ENCODE measurements around the gene TYMP. TPM values are rescaled to one million over a fixed set of nuclear protein-coding genes. Genes with fewer than 3 reads are reported as not detected.
A peak's percentile ranks its signal among the peaks of the same experiment; 100 is the strongest.

The TYMP gene
- polyA plus RNA-seq, 1 donor (not counting 4 experiments of a cell fraction or from before 2014, with no cell fraction given) = 25.5 TPM

- no peak within 1 kb of the TSS for H2AFZ ChIP-seq (ENCODE audit: control insufficient read depth, low read length)
- no peaks in the 10 kb centered on the region for H3K9me1 ChIP-seq (ENCODE audit: control insufficient read depth, extremely low read depth, insufficient read depth, low read length)
- peaks cover 13% of the 10 kb centered on the region for H3K27me3 ChIP-seq (ENCODE audit: control insufficient read depth, extremely low read depth, insufficient read depth, low read length)
- H3K27ac ChIP-seq (ENCODE audit: control insufficient read depth, insufficient read depth, low read length) = peak within 1 kb of the TSS; percentile 42
- peak within 1 kb of the TSS; percentile 65 for H3K9ac ChIP-seq (ENCODE audit: control insufficient read depth, extremely low read depth, insufficient read depth, low read length)
- FAIRE-seq = no peak
- no peaks in the 10 kb centered on the region for H3K79me2 ChIP-seq (ENCODE audit: control insufficient read depth, insufficient read depth, low read length)
- dilution Hi-C loops (cut with MboI; ENCODE audit: extremely low pct_ligation_motif_present, low sequenced_read_pairs) = no loop called here
- no peak for DNase-seq (ENCODE audit: low read depth, low spot score)
- H4K20me1 ChIP-seq (ENCODE audit: control insufficient read depth, extremely low read depth, insufficient read depth, low read length) = no peaks in the 10 kb centered on the region
- H3K9me3 ChIP-seq (ENCODE audit: control insufficient read depth, low read depth, low read length) = no peaks in the 10 kb centered on the region
- H3K4me1 ChIP-seq (ENCODE audit: control insufficient read depth, extremely low read depth, insufficient read depth, low read length) = peaks cover 33% of the 10 kb centered on the region
- H3K4me2 ChIP-seq (ENCODE audit: control insufficient read depth, extremely low read depth, insufficient read depth, low read depth, low read length) = peak within 1 kb of the TSS; percentile 68
- no peak within 1 kb of the TSS for H3K4me3 ChIP-seq (ENCODE audit: control insufficient read depth in 2 of 3, extremely low read depth in 1 of 3, insufficient read depth in 2 of 3, low read depth in 1 of 3, low read length in 3 of 3)
- TF ChIP-seq CTCF (optimal IDR thresholded peaks at IDR 0.05 in 1 of 3, IDR thresholded peaks at IDR 0.05 in 1 of 3, conservative IDR thresholded peaks at IDR 0.05 in 1 of 3; ENCODE audit: extremely low read depth in 1 of 3, insufficient read depth in 2 of 3, low read length in 3 of 3) = peak in 1 of 3 experiments; percentile 16
- TF ChIP-seq EZH2 (IDR thresholded peaks at IDR 0.05; ENCODE audit: low read length) = no peak
- H3K36me3 ChIP-seq (ENCODE audit: control insufficient read depth in 2 of 2, extremely low read depth in 1 of 2, insufficient read depth in 2 of 2, low read length in 2 of 2) = no peaks in the 10 kb centered on the region
These were observed 15.9 kb upstream of the TYMP start, which contains the start of gene KLHDC7B for GRCh38 chr22:50545522-50546325. Gene KLHDC7B (plus strand): TSS chr22:50545899. CDS start chr22:50546244, 345 bp downstream.

GRCh38 chr22:50544746-50545253 lies 15.0 kb upstream of the TYMP start:
- DNase-seq (ENCODE audit: low read depth, low spot score) (no peak), FAIRE-seq (peak; percentile 44)
- peak overlapping the region; percentile 68 for H3K4me2 ChIP-seq (ENCODE audit: control insufficient read depth, extremely low read depth, insufficient read depth, low read depth, low read length)
- no peak for TF ChIP-seq EZH2 (IDR thresholded peaks at IDR 0.05; ENCODE audit: low read length)
- no peak for TF ChIP-seq CTCF (optimal IDR thresholded peaks at IDR 0.05 in 1 of 3, IDR thresholded peaks at IDR 0.05 in 1 of 3, conservative IDR thresholded peaks at IDR 0.05 in 1 of 3; ENCODE audit: extremely low read depth in 1 of 3, insufficient read depth in 2 of 3, low read length in 3 of 3)
- peaks cover 13% of the 10 kb centered on the region for H3K27me3 ChIP-seq (ENCODE audit: control insufficient read depth, extremely low read depth, insufficient read depth, low read length)
- no peaks in the 10 kb centered on the region for H3K79me2 ChIP-seq (ENCODE audit: control insufficient read depth, insufficient read depth, low read length)
- H3K9ac ChIP-seq (ENCODE audit: control insufficient read depth, extremely low read depth, insufficient read depth, low read length) = peak overlapping the region; percentile 65
- no peaks in the 10 kb centered on the region for H3K9me1 ChIP-seq (ENCODE audit: control insufficient read depth, extremely low read depth, insufficient read depth, low read length)
- dilution Hi-C loops (cut with MboI; ENCODE audit: extremely low pct_ligation_motif_present, low sequenced_read_pairs) = no loop called here
- H3K4me1 ChIP-seq (ENCODE audit: control insufficient read depth, extremely low read depth, insufficient read depth, low read length) = peaks cover 41% of the 10 kb centered on the region
- no peaks in the 10 kb centered on the region for H3K9me3 ChIP-seq (ENCODE audit: control insufficient read depth, low read depth, low read length)
- H3K27ac ChIP-seq (ENCODE audit: control insufficient read depth, insufficient read depth, low read length) = peak overlapping the region; percentile 42
- no peaks in the 10 kb centered on the region for H4K20me1 ChIP-seq (ENCODE audit: control insufficient read depth, extremely low read depth, insufficient read depth, low read length)
- no peak overlapping the region for H3K4me3 ChIP-seq (ENCODE audit: control insufficient read depth in 2 of 3, extremely low read depth in 1 of 3, insufficient read depth in 2 of 3, low read depth in 1 of 3, low read length in 3 of 3)
- no peaks in the 10 kb centered on the region for H3K36me3 ChIP-seq (ENCODE audit: control insufficient read depth in 2 of 2, extremely low read depth in 1 of 2, insufficient read depth in 2 of 2, low read length in 2 of 2)
- no peak overlapping the region for H2AFZ ChIP-seq (ENCODE audit: control insufficient read depth, low read length)

Data from keratinocyte (primary cell).